HG03025 (cell line): ENCODE data around the gene TOX2.

ENCODE experiments used
- ATAC-seq: cut with Tn5 transposase; IDR thresholded peaks from one replicate; pipeline ENCODE4 v1.9.1; 2021; ENCODE audit warnings: mild to moderate bottlenecking, moderate library complexity; ENCODE audit not compliant: unreplicated experiment, low FRiP score

Gene TOX2

GRCh38 chr20:44087051-44087856 lies 172.6 kb downstream of the TOX2 start:
- no peak for ATAC-seq

GRCh38 chr20:44087857-44088120 lies 173.1 kb downstream of the TOX2 start:
- no peak for ATAC-seq

- ATAC-seq, result no peak
Measured at GRCh38 chr20:44089987-44090674, 175.5 kb downstream of the TOX2 start.

GRCh38 chr20:44091026-44091425 lies 176.4 kb downstream of the TOX2 start:
- ATAC-seq, result no peak

- ATAC-seq, result no peak
Measured at GRCh38 chr20:44092551-44093248, 178.0 kb downstream of the TOX2 start.

GRCh38 chr20:44093249-44093582 lies 178.6 kb downstream of the TOX2 start:
- no peak for ATAC-seq

- ATAC-seq, result no peak
Measured at GRCh38 chr20:44095831-44096230, 181.2 kb downstream of the TOX2 start.

GRCh38 chr20:44097521-44098255 lies 183.0 kb downstream of the TOX2 start:
- ATAC-seq, result no peak

- ATAC-seq, result no peak
Measured at GRCh38 chr20:44098256-44098630, 183.6 kb downstream of the TOX2 start.

- ATAC-seq, result no peak
Measured at GRCh38 chr20:44098657-44099056, 184.0 kb downstream of the TOX2 start.

GRCh38 chr20:44099832-44100231 lies 185.2 kb downstream of the TOX2 start:
- ATAC-seq, result no peak

GRCh38 chr20:44102582-44102981 lies 187.9 kb downstream of the TOX2 start:
- no peak for ATAC-seq

- ATAC-seq, result no peak
Measured at GRCh38 chr20:44104798-44105517, 190.3 kb downstream of the TOX2 start.

- no peak for ATAC-seq
Measured at GRCh38 chr20:44106615-44107014, 192.0 kb downstream of the TOX2 start.

- no peak for ATAC-seq
Measured at GRCh38 chr20:44109951-44110361, 195.3 kb downstream of the TOX2 start.

- no peak for ATAC-seq
Measured at GRCh38 chr20:44110816-44111568, 196.3 kb downstream of the TOX2 start.

GRCh38 chr20:44111712-44112335 lies 197.2 kb downstream of the TOX2 start:
- ATAC-seq, result no peak

- ATAC-seq, result no peak
Measured at GRCh38 chr20:44112456-44112855, 197.8 kb downstream of the TOX2 start.

GRCh38 chr20:44112889-44113617 lies 198.4 kb downstream of the TOX2 start:
- ATAC-seq, result no peak
